Pancreas (tissue), 10 donors: ENCODE data around the gene MRPS18A. TPM values are rescaled to one million over a fixed set of nuclear protein-coding genes. Genes with fewer than 3 reads are reported as not detected.

Source experiments
- ATAC-seq, 4 donors: fragments of 200-7000 bp; cut with Tn5 transposase; one replicate each; pipeline versions ENCODE4 v1.8.0 to v1.9.1; 2020; ENCODE audit warnings: mild to moderate bottlenecking in 4 of 4, moderate library complexity in 4 of 4
- DNase-seq, 6 donors: peaks; one replicate each; pipeline ENCODE4 v3.0.0-alpha.2; 2020
- FAIRE-seq: peaks from 2 replicates; lab custom pipeline; 2012; peaks lifted over from hg19 to GRCh38; lab: Jason Lieb, UNC
- H3K27ac ChIP-seq, 4 donors: fragments of 200-600 bp; sonication (generic); 1 replicate in 3 of 4; 2 replicates in 1 of 4; pipeline versions ENCODE4 v1.5.0 to v1.8.0; 2020
- H3K27me3 ChIP-seq, 4 donors: fragments of 200-600 bp; one replicate each; pipeline ENCODE4 v1.8.0; 2021
- H3K36me3 ChIP-seq, 3 donors: fragments of 200-600 bp; sonication (generic) in 1 of 3; one replicate each; pipeline versions ENCODE4 v1.5.0 to v1.8.0; 2020 to 2021
- H3K4me1 ChIP-seq, 3 donors: fragments of 200-600 bp; one replicate each; pipeline ENCODE4 v1.8.0; 2021
- H3K4me3 ChIP-seq, 4 donors: fragments of 200-600 bp; sonication (generic) in 2 of 4; one replicate each; pipeline versions ENCODE4 v1.5.0 to v1.8.0; 2020 to 2021
- H3K9me3 ChIP-seq, 4 donors: fragments of 200-600 bp; one replicate each; pipeline ENCODE4 v1.8.0; 2021
- CTCF ChIP-seq, 4 donors: fragments of 200-600 bp; sonication (generic) in 3 of 4; IDR thresholded peaks; one replicate each; pipeline versions ENCODE4 v1.5.0 to v1.8.0; 2021; ENCODE audit warnings: antibody characterized with exemption in 4 of 4
- WGBS, 2 donors: extraction: QIAGEN DNeasy Blood & Tissue Kit; methylation state at CpG; one replicate each; pipeline ENCODE4 v1.1.7; 2013; 5-methylcytosine and 5-hydroxymethylcytosine counted together
- intact Hi-C, 3 donors: fragments of 100-400 bp; cut with DNase I; formaldehyde crosslinking; loops; one replicate each; pipeline versions ENCODE4 v1.11.1 to v1.14.2; 2022
- polyA plus RNA-seq, 2 donors: library from polyadenylated mRNA; stranded (reverse); fragments of 200-250 nt; gene quantifications; one replicate each; pipeline ENCODE4 v1.2.3, GENCODE V29; 2013
- total RNA-seq, 6 donors: library from RNA; stranded (reverse); fragmentation: NEBNext Ultra II Directional in 4 of 6; extraction: Animal tissue kit (Norgen Biotek cat#: 25700) in 4 of 6; gene quantifications; one replicate each; pipeline versions ENCODE4 v1.2.1 to v1.2.4, GENCODE V29; 2021 to 2023
- donor health status: healthy with polysubstance abuse.
- donor health status: DM: no; HTN: no; CAD: no; lungs with moderate emphysema.
- donor health status: DM: no; HTN: no; CAD: no.
- donor health status: control.
- donor health status: control.
- donor health status: Bipolar disorder and iron deficiency.
- donor health status: DM: yes; HTN: yes; CAD: no.
- donor health status: DM: no; HTN: no; CAD: no.
- donor health status: DM: no; HTN: no; CAD: no.
- donor health status: DM: yes; HTN: yes; CAD: no.

The MRPS18A gene
- total and polyA plus RNA-seq, 8 donors: 10.9 to 24.6 (median 15.7) TPM

GRCh38 chr6:43723737-43724295, 36.2 kb upstream of the MRPS18A start:
- H3K4me1 ChIP-seq: no peaks in the 10 kb centered on the region
- ATAC-seq: peak; percentile 92 to 96 (median 94)
- FAIRE-seq: no peak
- intact Hi-C loops: loop anchor here in 1 of 3 donors (5.0 kb wide), 1 partner anchor 353 kb away; no protein-coding TSS in a partner anchor
- H3K27me3 ChIP-seq: no peaks in the 10 kb centered on the region
- TF ChIP-seq CTCF (IDR thresholded peaks at IDR 0.05): peak; percentile 41 to 55 (median 46)
- WGBS, 2 donors: 41 to 42% methylated on average over 9 of the region's 9 CpGs
- DNase-seq: peak; percentile 71 to 86 (median 78)
- no peaks in the 10 kb centered on the region for H3K9me3 ChIP-seq
- no peak overlapping the region for H3K4me3 ChIP-seq
- no peaks in the 10 kb centered on the region for H3K36me3 ChIP-seq
- H3K27ac ChIP-seq: no peak overlapping the region

- no peak for DNase-seq
- Histone ChIP-seq H3K36me3 (no peaks in the 10 kb centered on the region), H3K27ac (no peak overlapping the region), H3K27me3 (no peaks in the 10 kb centered on the region), H3K4me1 (no peaks in the 10 kb centered on the region), H3K9me3 (no peaks in the 10 kb centered on the region), H3K4me3 (no peak overlapping the region)
- WGBS, 2 donors: 68 to 77% methylated on average over 10 of the region's 10 CpGs
- no peak for ATAC-seq
- intact Hi-C loops: loop anchor here in 1 of 3 donors (5.0 kb wide), 1 partner anchor 354 kb away; no protein-coding TSS in a partner anchor
- FAIRE-seq: no peak
- TF ChIP-seq CTCF (IDR thresholded peaks at IDR 0.05): no peak
These were observed 35.4 kb upstream of the MRPS18A start for GRCh38 chr6:43722920-43723545.

GRCh38 chr6:43720999-43721398, 33.4 kb upstream of the MRPS18A start:
- no peaks in the 10 kb centered on the region for H3K9me3 ChIP-seq
- H3K4me1 ChIP-seq: no peaks in the 10 kb centered on the region
- intact Hi-C loops: loop anchor here in 1 of 3 donors (5.0 kb wide), 1 partner anchor 356 kb away; no protein-coding TSS in a partner anchor
- WGBS, 2 donors: 78 to 83% methylated on average over 4 of the region's 4 CpGs
- no peak overlapping the region for H3K4me3 ChIP-seq
- no peak for TF ChIP-seq CTCF (IDR thresholded peaks at IDR 0.05)
- ATAC-seq: no peak
- no peak overlapping the region for H3K27ac ChIP-seq
- no peaks in the 10 kb centered on the region for H3K27me3 ChIP-seq
- DNase-seq: no peak
- FAIRE-seq: no peak
- H3K36me3 ChIP-seq: no peaks in the 10 kb centered on the region

- no peak for DNase-seq
These were observed 31.9 kb upstream of the MRPS18A start for GRCh38 chr6:43719511-43719910.

More at GRCh38 chr6:43719511-43719910, 31.9 kb upstream of the MRPS18A start:
- Histone ChIP-seq H3K27ac (no peak overlapping the region), H3K4me1 (no peaks in the 10 kb centered on the region), H3K36me3 (no peaks in the 10 kb centered on the region), H3K9me3 (no peaks in the 10 kb centered on the region), H3K4me3 (no peak overlapping the region), H3K27me3 (no peaks in the 10 kb centered on the region)
- intact Hi-C loops: no loop called here
- 77 to 78% methylated on average over 6 to 7 of the region's 7 CpGs for WGBS, 2 donors
- FAIRE-seq (no peak), ATAC-seq (no peak)
- TF ChIP-seq CTCF (IDR thresholded peaks at IDR 0.05): no peak
